Trophoblast cell (in vitro differentiated cells and primary cell): Measurements from ENCODE around the gene NRXN2.

Experiments
- DNase-seq, 2 donors: peaks; one replicate each; pipeline ENCODE4 v3.0.0-alpha.2; 2016
- H2AFZ ChIP-seq: 2 replicates; pipeline ENCODE4 v1.6.1; 2013; ENCODE audit warnings: low read length, moderate library complexity, mild to moderate bottlenecking; ENCODE audit not compliant: insufficient read depth, poor library complexity
- H2AK5ac ChIP-seq: 2 replicates; pipeline ENCODE4 v1.6.1; 2013; ENCODE audit warnings: mild to moderate bottlenecking, low read length
- H2BK120ac ChIP-seq: 2 replicates; pipeline ENCODE4 v1.6.1; 2013; ENCODE audit warnings: low read length, mild to moderate bottlenecking, moderate library complexity; ENCODE audit not compliant: insufficient read depth, poor library complexity
- H2BK12ac ChIP-seq: 2 replicates; pipeline ENCODE4 v1.6.1; 2013; ENCODE audit warnings: mild to moderate bottlenecking, low read length, moderate library complexity
- H2BK5ac ChIP-seq: 2 replicates; pipeline ENCODE4 v1.6.1; 2013; ENCODE audit warnings: low read length, low read depth, moderate library complexity, mild to moderate bottlenecking; ENCODE audit not compliant: poor library complexity
- H3K14ac ChIP-seq: 2 replicates; pipeline ENCODE4 v1.6.1; 2013; ENCODE audit warnings: mild to moderate bottlenecking, low read length
- H3K18ac ChIP-seq: 2 replicates; pipeline ENCODE4 v1.6.1; 2013; ENCODE audit warnings: mild to moderate bottlenecking, low read length
- H3K23ac ChIP-seq: 2 replicates; pipeline ENCODE4 v1.6.1; 2013; ENCODE audit warnings: low read length
- H3K27ac ChIP-seq: 2 replicates; pipeline ENCODE4 v1.5.1; 2013; ENCODE audit warnings: low read depth, mild to moderate bottlenecking, inconsistent platforms, low read length, moderate library complexity
- H3K27me3 ChIP-seq: 2 replicates; pipeline ENCODE4 v1.6.1; 2013; ENCODE audit warnings: inconsistent platforms, mild to moderate bottlenecking, low read length, moderate library complexity; ENCODE audit not compliant: insufficient read depth
- H3K36me3 ChIP-seq, 2 experiments: 1 replicate in 1 of 2; 2 replicates in 1 of 2; pipeline ENCODE4 v1.6.1; 2013; ENCODE audit warnings: low read length in 2 of 2, mild to moderate bottlenecking in 2 of 2, moderate library complexity in 1 of 2; ENCODE audit not compliant: insufficient read depth in 2 of 2, control insufficient read depth in 1 of 2
- H3K4ac ChIP-seq: 2 replicates; pipeline ENCODE4 v1.6.1; 2013; ENCODE audit warnings: low read depth, mild to moderate bottlenecking, low read length, moderate library complexity
- H3K4me1 ChIP-seq, 2 experiments: 1 replicate in 1 of 2; 2 replicates in 1 of 2; pipeline ENCODE4 v1.6.1; 2013; ENCODE audit warnings: low read length in 2 of 2, mild to moderate bottlenecking in 2 of 2, moderate library complexity in 1 of 2; ENCODE audit not compliant: insufficient read depth in 2 of 2, control insufficient read depth in 1 of 2
- H3K4me2 ChIP-seq: 2 replicates; pipeline ENCODE4 v1.6.1; 2013; ENCODE audit warnings: inconsistent platforms, mild to moderate bottlenecking, low read length, moderate library complexity
- H3K4me3 ChIP-seq: 2 replicates; pipeline ENCODE4 v1.5.1; 2013; ENCODE audit warnings: mild to moderate bottlenecking, low read depth, low read length, inconsistent platforms
- H3K79me1 ChIP-seq: one replicate; pipeline ENCODE4 v1.6.1; 2013; ENCODE audit warnings: low read length
- H3K79me2 ChIP-seq: 2 replicates; pipeline ENCODE4 v1.6.1; 2013; ENCODE audit warnings: low read length, mild to moderate bottlenecking; ENCODE audit not compliant: control insufficient read depth, insufficient read depth, poor library complexity
- H3K9ac ChIP-seq: 2 replicates; pipeline ENCODE4 v1.6.1; 2013; ENCODE audit warnings: mild to moderate bottlenecking, low read length
- H3K9me3 ChIP-seq: 2 replicates; pipeline ENCODE4 v1.6.1; 2013; ENCODE audit warnings: low read depth, mild to moderate bottlenecking, control low read depth, inconsistent platforms, low read length; ENCODE audit not compliant: insufficient read depth
- H4K12ac ChIP-seq: 2 replicates; pipeline ENCODE4 v1.6.1; 2013; ENCODE audit warnings: low read depth, mild to moderate bottlenecking, low read length, moderate library complexity
- H4K8ac ChIP-seq: 2 replicates; pipeline ENCODE4 v1.6.1; 2013; ENCODE audit warnings: low read depth, mild to moderate bottlenecking, low read length, moderate library complexity
- H4K91ac ChIP-seq: one replicate; pipeline ENCODE4 v1.6.1; 2013; ENCODE audit warnings: low read depth, mild to moderate bottlenecking, low read length, moderate library complexity
- WGBS: extraction: QIAGEN DNeasy Blood & Tissue Kit; methylation state at CpG from one replicate; pipeline ENCODE4 v1.1.7; 2013; ENCODE audit warnings: missing lambda C conversion rate; ENCODE audit not compliant: insufficient read length, insufficient coverage; ENCODE audit errors: extremely low coverage; 5-methylcytosine and 5-hydroxymethylcytosine counted together

Gene NRXN2

DNA sequence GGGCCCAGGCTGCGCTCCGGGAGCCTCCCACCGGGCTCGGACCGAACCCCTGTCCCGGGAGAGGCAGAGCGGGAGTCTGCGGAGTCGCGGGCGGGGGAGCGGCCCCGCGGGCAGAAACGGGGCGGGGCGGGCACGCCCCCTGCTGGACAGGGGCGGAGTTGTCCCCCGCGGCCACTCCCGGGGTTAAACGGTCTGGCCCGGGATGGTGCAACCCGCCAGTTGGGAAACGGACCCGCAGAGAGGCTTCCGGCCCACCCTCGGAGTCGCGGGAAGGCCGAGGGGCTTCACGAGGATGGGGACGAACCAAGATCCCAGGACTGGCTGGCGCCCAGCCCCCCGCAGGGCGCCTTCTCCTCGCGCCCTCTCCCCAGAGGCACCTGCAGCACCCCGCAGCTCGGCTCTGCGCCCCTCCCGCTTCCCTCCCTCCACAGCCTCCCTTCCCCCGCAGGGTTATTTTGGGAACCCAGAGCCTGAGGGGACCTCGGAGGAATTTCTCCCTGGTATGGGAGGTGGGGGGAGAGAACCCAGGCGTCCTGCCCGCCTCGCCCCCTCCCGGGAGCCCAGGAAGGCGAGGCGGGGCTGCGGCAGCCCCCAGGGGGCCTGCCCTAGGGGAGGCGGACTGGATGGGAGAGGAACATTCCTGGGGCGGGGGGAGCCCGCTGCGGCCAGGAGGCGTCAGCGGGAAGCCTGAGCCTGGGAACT, 20.0 kb upstream of the NRXN2 start:
- no peak overlapping the region for H3K4ac ChIP-seq

GRCh38 chr11:64742087-64742888, 19.3 kb upstream of the NRXN2 start:
- H3K18ac ChIP-seq = no peak overlapping the region
- WGBS = no CpG with 5 or more reads among the region's 54 CpGs
- H3K4me1 ChIP-seq = peaks cover 8 to 21% of the 10 kb centered on the region in 2 experiments
- H3K36me3 ChIP-seq = no peaks in the 10 kb centered on the region
- no peaks in the 10 kb centered on the region for H3K79me1 ChIP-seq
- no peak overlapping the region for H3K14ac ChIP-seq
- no peak overlapping the region for H2BK120ac ChIP-seq
- H3K9ac ChIP-seq = no peak overlapping the region
- H3K9me3 ChIP-seq = peaks cover 5% of the 10 kb centered on the region
- no peak overlapping the region for H2BK12ac ChIP-seq
- H4K8ac ChIP-seq = no peak overlapping the region
- no peak overlapping the region for H2AK5ac ChIP-seq
- no peak overlapping the region for H2AFZ ChIP-seq
- peak in 1 of 2 donors; percentile 38 for DNase-seq
- H3K79me2 ChIP-seq = no peaks in the 10 kb centered on the region
- H4K12ac ChIP-seq = no peak overlapping the region
- H3K23ac ChIP-seq = no peak overlapping the region
- H3K4ac ChIP-seq = no peak overlapping the region
- H3K4me3 ChIP-seq = no peak overlapping the region
- H2BK5ac ChIP-seq = no peak overlapping the region
- no peak overlapping the region for H4K91ac ChIP-seq
- peaks cover 57% of the 10 kb centered on the region for H3K27me3 ChIP-seq
- peak overlapping the region; percentile 32 for H3K4me2 ChIP-seq
- H3K27ac ChIP-seq = no peak overlapping the region

More for the DNA sequence above, 20.0 kb upstream of the NRXN2 start:
- Histone ChIP-seq H3K4me1 (peaks cover 8 to 21% of the 10 kb centered on the region in 2 experiments), H4K8ac (no peak overlapping the region), H3K23ac (no peak overlapping the region), H3K18ac (no peak overlapping the region), H3K4me2 (peak overlapping the region; percentile 32), H4K12ac (no peak overlapping the region), H3K9me3 (peaks cover 5% of the 10 kb centered on the region), H3K4me3 (no peak overlapping the region), H2BK5ac (no peak overlapping the region), H3K79me1 (no peaks in the 10 kb centered on the region), H3K36me3 (no peaks in the 10 kb centered on the region), H3K27me3 (peaks cover 57% of the 10 kb centered on the region), H3K9ac (no peak overlapping the region), H2BK12ac (no peak overlapping the region), H2AK5ac (no peak overlapping the region), H2AFZ (no peak overlapping the region), H2BK120ac (no peak overlapping the region), H3K27ac (no peak overlapping the region), H3K14ac (no peak overlapping the region), H4K91ac (no peak overlapping the region), H3K79me2 (no peaks in the 10 kb centered on the region)
- peak; percentile 30 to 71 for DNase-seq
- WGBS = no CpG with 5 or more reads among the region's 58 CpGs

DNA sequence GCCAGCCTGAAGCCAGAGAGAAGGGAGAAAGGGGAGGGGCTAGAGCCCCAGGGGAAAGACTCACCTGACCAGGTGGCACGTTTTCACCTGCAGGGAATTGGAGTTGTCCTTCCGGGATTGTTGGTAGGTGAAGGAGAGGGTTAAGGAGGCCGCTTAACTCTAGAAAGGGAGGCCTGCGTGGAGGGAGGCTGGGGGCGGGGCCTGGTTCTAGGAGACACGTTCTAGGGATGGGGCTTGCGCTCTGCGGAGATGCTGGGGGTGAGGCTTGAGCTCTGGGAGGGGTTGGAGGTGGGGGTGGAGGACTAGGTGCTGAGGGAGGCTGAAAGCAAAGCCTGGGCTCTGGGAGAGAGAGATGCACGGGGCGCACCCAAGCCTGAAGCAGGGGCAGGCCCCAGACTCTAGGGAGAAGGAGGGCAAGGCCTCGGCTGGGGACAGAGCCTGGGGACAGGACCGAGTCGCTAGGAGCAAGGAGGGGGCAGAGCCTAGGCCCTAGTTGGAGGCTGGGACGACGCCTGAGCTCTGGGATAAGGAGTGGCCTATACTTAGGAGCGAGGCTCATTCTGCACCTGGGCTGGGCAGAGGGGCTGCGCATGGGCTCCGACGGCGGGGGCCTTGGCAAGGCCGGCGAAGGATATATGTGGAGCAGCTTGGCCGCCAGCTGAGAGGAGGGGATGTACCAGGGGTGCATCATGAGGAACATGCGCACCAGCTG, 18.5 kb upstream of the NRXN2 start:
- no peak overlapping the region for H2AFZ ChIP-seq
- no peak overlapping the region for H2BK120ac ChIP-seq
- H3K9me3 ChIP-seq = peaks cover 12% of the 10 kb centered on the region
- no peak for DNase-seq
- no peak overlapping the region for H3K4me2 ChIP-seq
- peaks cover 8 to 23% of the 10 kb centered on the region in 2 experiments for H3K4me1 ChIP-seq
- H2BK12ac ChIP-seq = no peak overlapping the region
- H2BK5ac ChIP-seq = no peak overlapping the region
- no peaks in the 10 kb centered on the region for H3K36me3 ChIP-seq
- no peaks in the 10 kb centered on the region for H3K79me2 ChIP-seq
- peaks cover 56% of the 10 kb centered on the region for H3K27me3 ChIP-seq
- H3K9ac ChIP-seq = no peak overlapping the region
- WGBS = no CpG with 5 or more reads among the region's 24 CpGs
- no peak overlapping the region for H3K18ac ChIP-seq
- H3K27ac ChIP-seq = no peak overlapping the region
- H3K79me1 ChIP-seq = no peaks in the 10 kb centered on the region
- H4K12ac ChIP-seq = no peak overlapping the region
- no peak overlapping the region for H2AK5ac ChIP-seq
- H3K4ac ChIP-seq = no peak overlapping the region
- no peak overlapping the region for H3K14ac ChIP-seq
- no peak overlapping the region for H4K91ac ChIP-seq
- H4K8ac ChIP-seq = no peak overlapping the region
- H3K4me3 ChIP-seq = no peak overlapping the region
- H3K23ac ChIP-seq = no peak overlapping the region

DNA sequence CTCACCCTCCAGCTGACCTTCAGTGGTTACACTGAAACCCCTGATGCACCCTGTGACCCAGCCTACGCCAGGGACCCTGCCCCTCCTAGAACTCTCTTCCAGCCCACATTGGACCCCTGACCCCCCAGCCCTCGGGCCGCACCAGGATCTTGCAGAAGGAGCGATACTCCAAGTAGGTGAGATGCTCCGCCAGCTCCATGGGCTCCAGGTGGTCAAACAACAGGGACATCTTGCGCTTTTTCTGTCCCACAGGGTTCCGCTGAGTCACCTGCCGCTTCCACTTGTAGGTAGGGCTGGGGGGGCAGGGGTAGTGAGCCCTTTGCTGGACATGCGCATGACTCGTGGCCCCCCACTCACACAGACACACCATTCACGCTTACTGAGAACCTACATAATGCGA, 16.9 kb upstream of the NRXN2 start:
- Histone ChIP-seq H2BK120ac (no peak overlapping the region), H3K4me1 (peaks cover 8 to 16% of the 10 kb centered on the region in 2 experiments), H3K9ac (no peak overlapping the region), H3K27ac (no peak overlapping the region), H2AFZ (no peak overlapping the region), H3K14ac (no peak overlapping the region), H2BK5ac (no peak overlapping the region), H3K4me3 (no peak overlapping the region), H3K9me3 (peaks cover 13% of the 10 kb centered on the region), H3K36me3 (no peaks in the 10 kb centered on the region), H3K23ac (no peak overlapping the region), H3K18ac (no peak overlapping the region), H4K8ac (no peak overlapping the region), H4K12ac (no peak overlapping the region), H3K4me2 (no peak overlapping the region), H3K79me2 (no peaks in the 10 kb centered on the region), H3K27me3 (peaks cover 44% of the 10 kb centered on the region), H4K91ac (no peak overlapping the region), H2BK12ac (no peak overlapping the region), H2AK5ac (no peak overlapping the region), H3K4ac (no peak overlapping the region), H3K79me1 (no peaks in the 10 kb centered on the region)
- WGBS = no CpG with 5 or more reads among the region's 12 CpGs
- DNase-seq = no peak
